Spleen (tissue), 11 donors: Measurements from ENCODE around the gene RAB24. TPM values are rescaled to one million over a fixed set of nuclear protein-coding genes. Genes with fewer than 3 reads are reported as not detected.
"Not testable (repeated sequence)": the region's sequence is repeated elsewhere in the genome, so short reads cannot be mapped to it uniquely, and the experiment has no call there.

Experiments used
- DNase-seq: peaks from one replicate; pipeline ENCODE4 v3.0.0-alpha.2; 2020
- H3K27ac ChIP-seq, 8 donors: fragments of 200-600 bp; sonication (generic) in 7 of 8; 1 replicate in 4 of 8; 2 replicates in 4 of 8; pipeline versions ENCODE4 v1.5.0 to v1.8.0; 2016 to 2021; ENCODE audit warnings: inconsistent platforms in 4 of 8, mild to moderate bottlenecking in 4 of 8, moderate library complexity in 1 of 8
- H3K27me3 ChIP-seq, 7 donors: fragments of 200-600 bp; sonication (generic) in 6 of 7; replicated peaks in 1 of 7; 1 replicate in 4 of 7; 2 replicates in 3 of 7; pipeline versions ENCODE4 v1.5.0 to v1.8.0; 2016 to 2021; ENCODE audit warnings: inconsistent platforms in 3 of 7, mild to moderate bottlenecking in 1 of 7
- H3K36me3 ChIP-seq, 6 donors: fragments of 200-600 bp; sonication (generic) in 5 of 6; 1 replicate in 4 of 6; 2 replicates in 2 of 6; pipeline versions ENCODE4 v1.5.0 to v1.8.0; 2016 to 2021; ENCODE audit warnings: inconsistent platforms in 2 of 6
- H3K4me1 ChIP-seq, 6 donors: fragments of 200-600 bp; sonication (generic) in 5 of 6; 1 replicate in 3 of 6; 2 replicates in 3 of 6; pipeline versions ENCODE4 v1.5.0 to v1.8.0; 2016 to 2021; ENCODE audit warnings: inconsistent platforms in 3 of 6
- H3K4me3 ChIP-seq, 8 donors: fragments of 200-600 bp; sonication (generic) in 7 of 8; 1 replicate in 4 of 8; 2 replicates in 4 of 8; pipeline versions ENCODE4 v1.5.0 to v1.8.0; 2016 to 2021; ENCODE audit warnings: inconsistent platforms in 4 of 8, mild to moderate bottlenecking in 4 of 8, moderate library complexity in 2 of 8
- H3K9me3 ChIP-seq, 8 donors: fragments of 200-600 bp; sonication (generic) in 7 of 8; 1 replicate in 4 of 8; 2 replicates in 4 of 8; pipeline versions ENCODE4 v1.5.0 to v1.8.0; 2016 to 2021; ENCODE audit warnings: inconsistent platforms in 4 of 8
- CTCF ChIP-seq, 11 experiments: fragments of 200-600 bp in 7 of 11; fragments of 450-650 bp in 4 of 11; sonication (generic) in 4 of 11; IDR thresholded peaks in 8 of 11; conservative IDR thresholded peaks in 3 of 11; 1 replicate in 7 of 11; 2 replicates in 4 of 11; pipeline versions ENCODE4 v1.4.0 to v1.8.0; 2016 to 2021; ENCODE audit warnings: antibody characterized with exemption in 11 of 11, inconsistent platforms in 4 of 11, mild to moderate bottlenecking in 1 of 11
- POLR2A ChIP-seq, 3 donors: fragments of 450-650 bp; IDR thresholded peaks; one replicate each; pipeline ENCODE4 v1.5.1; 2017; ENCODE audit warnings: antibody characterized with exemption in 3 of 3, mild to moderate bottlenecking in 1 of 3
- POLR2AphosphoS5 ChIP-seq, 3 donors: sonication (generic); formaldehyde crosslinking; IDR thresholded peaks; one replicate each; pipeline ENCODE4 v1.5.1; 2017; ENCODE audit warnings: antibody characterized with exemption in 3 of 3
- WGBS, 5 donors: extraction: QIAGEN DNeasy Blood & Tissue Kit in 3 of 5; methylation state at CpG; one replicate each; pipeline versions ENCODE4 v1.1.5 to v1.1.7; 2013 to 2018; 5-methylcytosine and 5-hydroxymethylcytosine counted together
- intact Hi-C: fragments of 100-400 bp; cut with DNase I; formaldehyde crosslinking; loops from one replicate; pipeline ENCODE4 v1.15.0; 2023; ENCODE audit warnings: low total_unique reads
- polyA plus RNA-seq, 3 donors: library from polyadenylated mRNA; stranded (reverse); fragments of 200-250 nt; gene quantifications; one replicate each; pipeline ENCODE4 v1.2.1, GENCODE V29; 2013
- total RNA-seq, 7 donors: library from RNA; depleted of rRNA in 3 of 7; stranded (reverse); fragments of >200 nt in 3 of 7; fragmentation: NEBNext Ultra II Directional in 4 of 7; extraction: Animal tissue kit (Norgen Biotek cat#: 25700) in 4 of 7; gene quantifications; one replicate each; pipeline versions ENCODE4 v1.1.0 to v1.2.1, GENCODE V29; 2016 to 2021
- donor health status: healthy with polysubstance abuse.
- donor health status: DM: no; HTN: no; CAD: no; lungs with moderate emphysema.
- donor health status: DM: no; HTN: no; CAD: no.
- donor health status: Bipolar disorder and iron deficiency.
- donor health status: healthy.
- donor health status: DM: no; HTN: no; CAD: no.
- donor health status: DM: yes; HTN: yes; CAD: no.

Gene RAB24
- total and polyA plus RNA-seq, 10 donors, result 52.1 to 181 (median 83.7) TPM

DNA sequence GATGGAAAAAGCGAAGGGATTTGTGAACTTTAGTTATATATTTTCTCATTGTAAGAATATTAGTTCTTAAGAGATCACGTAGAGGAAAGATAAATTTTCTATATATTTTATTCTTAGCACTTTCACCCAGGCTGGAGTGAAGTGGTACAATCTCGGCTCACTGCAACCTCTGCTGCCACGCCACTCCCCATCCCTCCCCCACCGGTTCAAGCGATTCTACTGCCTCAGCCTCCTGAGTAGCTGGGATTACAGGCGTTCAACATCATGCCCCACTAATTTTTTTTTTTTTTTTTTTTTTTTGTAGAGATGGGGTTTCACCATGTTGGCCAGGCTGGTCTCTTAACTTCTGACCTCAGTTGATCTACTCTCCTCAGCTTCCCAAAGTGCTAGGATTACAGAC lies 42.6 kb downstream of the RAB24 start:
- no peaks in the 10 kb centered on the region for H3K9me3 ChIP-seq
- no peak for DNase-seq
- TF ChIP-seq CTCF (IDR thresholded peaks at IDR 0.05 in 8 of 11, conservative IDR thresholded peaks at IDR 0.05 in 3 of 11), result no peak
- no peaks in the 10 kb centered on the region for H3K4me1 ChIP-seq
- H3K27ac ChIP-seq, result no peak overlapping the region
- 94 to 99% (median 96%) methylated on average over 7 of the region's 7 CpGs for WGBS, 5 donors
- H3K27me3 ChIP-seq, result no peaks in the 10 kb centered on the region
- intact Hi-C loops, result no loop called here
- H3K36me3 ChIP-seq, result peaks cover 2 to 100% (median 77%) of the 10 kb centered on the region in 6 donors
- no peak overlapping the region for H3K4me3 ChIP-seq

DNA sequence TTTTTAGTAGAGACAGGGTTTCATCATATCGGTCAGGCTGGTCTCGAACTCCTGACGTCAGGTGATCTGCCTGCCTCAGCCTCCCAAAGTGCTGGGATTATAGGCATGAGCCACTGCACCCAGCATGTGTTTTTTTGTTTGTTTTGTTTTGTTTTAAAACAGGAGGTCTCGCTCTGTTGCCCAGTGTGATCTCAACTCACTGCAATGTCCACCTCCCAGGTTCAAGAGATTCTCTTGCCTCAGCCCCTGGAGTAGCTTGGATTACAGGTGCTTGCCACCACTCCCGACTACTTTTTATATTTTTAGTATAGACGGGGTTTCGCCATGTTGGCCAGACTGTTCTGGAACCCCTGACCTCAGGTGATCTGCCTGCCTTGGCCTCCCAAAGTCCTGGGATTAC lies 44.8 kb downstream of the RAB24 start:
- H3K4me1 ChIP-seq, H3K9me3 ChIP-seq, intact Hi-C loops, H3K27me3 ChIP-seq, DNase-seq, H3K27ac ChIP-seq, H3K4me3 ChIP-seq: not testable (repeated sequence)
- 92 to 99% (median 96%) methylated on average over 7 of the region's 7 CpGs for WGBS, 5 donors
- H3K36me3 ChIP-seq, result peaks cover 2 to 100% (median 83%) of the 10 kb centered on the region in 6 donors

- 63 to 72% (median 70%) methylated on average over 5 of the region's 5 CpGs for WGBS, 5 donors
- H3K36me3 ChIP-seq, result peaks cover 2 to 100% (median 92%) of the 10 kb centered on the region in 6 donors
- no peaks in the 10 kb centered on the region for H3K9me3 ChIP-seq
- H3K27me3 ChIP-seq, result no peaks in the 10 kb centered on the region
- DNase-seq, result no peak
- no peak overlapping the region for H3K4me3 ChIP-seq
- H3K4me1 ChIP-seq, result no peaks in the 10 kb centered on the region
- no peak for TF ChIP-seq POLR2A (IDR thresholded peaks at IDR 0.05)
- no peak for TF ChIP-seq POLR2AphosphoS5 (IDR thresholded peaks at IDR 0.05)
- TF ChIP-seq CTCF (IDR thresholded peaks at IDR 0.05 in 8 of 11, conservative IDR thresholded peaks at IDR 0.05 in 3 of 11), result no peak
- no peak overlapping the region for H3K27ac ChIP-seq
- intact Hi-C loops, result no loop called here
Observed at GRCh38 chr5:177256296-177256695, 47.2 kb downstream of the RAB24 start.

DNA sequence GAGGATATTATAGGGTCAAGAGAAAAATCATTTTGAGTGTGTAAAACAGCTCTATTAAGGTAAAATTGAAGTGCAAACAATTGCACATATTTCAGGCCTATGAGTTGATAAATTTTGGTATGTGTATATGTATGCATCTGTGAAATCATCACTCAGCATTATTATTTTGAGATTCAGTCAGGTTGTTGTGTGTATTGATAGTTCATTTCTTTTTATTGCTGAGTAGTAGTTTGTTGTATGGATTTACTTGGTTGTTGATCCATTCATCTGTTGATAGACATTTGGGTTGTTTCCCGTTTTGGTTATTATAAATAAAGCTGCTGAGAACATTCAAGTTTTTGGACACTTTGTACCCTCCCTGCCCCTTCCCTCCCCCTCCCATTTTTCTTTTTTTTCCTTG lies 50.3 kb downstream of the RAB24 start:
- H3K27me3 ChIP-seq, result no peaks in the 10 kb centered on the region
- intact Hi-C loops, result no loop called here
- H3K4me3 ChIP-seq, result no peak overlapping the region
- 86 to 97% (median 93%) methylated on average over 1 of the region's 1 CpG for WGBS, 5 donors
- DNase-seq, result no peak
- no peaks in the 10 kb centered on the region for H3K4me1 ChIP-seq
- peaks cover 0 to 100% (median 89%) of the 10 kb centered on the region in 6 donors for H3K36me3 ChIP-seq
- TF ChIP-seq CTCF (IDR thresholded peaks at IDR 0.05 in 8 of 11, conservative IDR thresholded peaks at IDR 0.05 in 3 of 11) (no peak), POLR2A (IDR thresholded peaks at IDR 0.05) (no peak), POLR2AphosphoS5 (IDR thresholded peaks at IDR 0.05) (no peak)
- no peaks in the 10 kb centered on the region for H3K9me3 ChIP-seq
- H3K27ac ChIP-seq, result no peak overlapping the region

Other genes starting within 250 kb of the RAB24 start
- 10 to 100 TPM; 10.1 to 41.6 (median 28.9) TPM for gene FGFR4, start 216.8 kb downstream of the RAB24 start, total RNA-seq
- gene FGFR4, start 216.8 kb downstream of the RAB24 start, polyA plus RNA-seq, result 10 to 100 TPM in 2 of 3 donors, 1 to 10 TPM in 1; 5.2 to 23.4 (median 15.4) TPM
- 100 to 1,000 TPM in 2 of 7 donors, 10 to 100 TPM in 5; 65.0 to 130 (median 79.7) TPM for gene NSD1, start 169.9 kb downstream of the RAB24 start, total RNA-seq
- 1 to 10 TPM; 4.1 to 9.7 (median 5.0) TPM for gene NSD1, start 169.9 kb downstream of the RAB24 start, polyA plus RNA-seq
- 100 to 1,000 TPM in 5 of 7 donors, 10 to 100 TPM in 2; 74.5 to 173 (median 106) TPM for gene PRELID1, start 80 bp upstream of the RAB24 start, total RNA-seq
- gene PRELID1, start 80 bp upstream of the RAB24 start, polyA plus RNA-seq, result 100 to 1,000 TPM; 131 to 174 (median 154) TPM
- 10 to 100 TPM; 19.3 to 80.7 (median 26.7) TPM for gene MXD3, start 8.2 kb upstream of the RAB24 start, total RNA-seq
- gene MXD3, start 8.2 kb upstream of the RAB24 start, polyA plus RNA-seq, result 10 to 100 TPM; 25.9 to 32.5 (median 26.2) TPM
- gene LMAN2, start 47.9 kb upstream of the RAB24 start, total RNA-seq, result 100 to 1,000 TPM in 4 of 7 donors, 10 to 100 TPM in 3; 92.4 to 211 (median 109) TPM
- 10 to 100 TPM; 50.1 to 96.6 (median 72.5) TPM for gene LMAN2, start 47.9 kb upstream of the RAB24 start, polyA plus RNA-seq
- gene RGS14, start 54.2 kb upstream of the RAB24 start, total RNA-seq, result 100 to 1,000 TPM in 1 of 7 donors, 10 to 100 TPM in 6; 61.5 to 111 (median 77.1) TPM
- gene RGS14, start 54.2 kb upstream of the RAB24 start, polyA plus RNA-seq, result 10 to 100 TPM; 45.3 to 95.9 (median 61.6) TPM
- under 1 TPM in 5 of 7 donors, not detected in 2; 0.13 to 0.77 (median 0.19) TPM for gene SLC34A1, start 80.7 kb upstream of the RAB24 start, total RNA-seq
- gene SLC34A1, start 80.7 kb upstream of the RAB24 start, polyA plus RNA-seq, result under 1 TPM in 2 of 3 donors, not detected in 1; 0.02 to 0.06 TPM
- not detected for gene PFN3, start 96.9 kb upstream of the RAB24 start, total RNA-seq
- not detected for gene PFN3, start 96.9 kb upstream of the RAB24 start, polyA plus RNA-seq
- gene F12, start 105.8 kb upstream of the RAB24 start, total RNA-seq, result 1 to 10 TPM in 3 of 7 donors, under 1 TPM in 4; 0.60 to 1.7 (median 0.94) TPM
- 1 to 10 TPM; 1.1 to 2.3 (median 1.3) TPM for gene F12, start 105.8 kb upstream of the RAB24 start, polyA plus RNA-seq
- gene GRK6, start 123.0 kb upstream of the RAB24 start, total RNA-seq, result 100 to 1,000 TPM; 114 to 170 (median 149) TPM
- gene GRK6, start 123.0 kb upstream of the RAB24 start, polyA plus RNA-seq, result 10 to 100 TPM; 45.7 to 75.9 (median 55.3) TPM
- 1 to 10 TPM in 6 of 7 donors, not detected in 1; 2.6 to 5.3 (median 4.7) TPM for gene PRR7, start 143.1 kb upstream of the RAB24 start, total RNA-seq
- gene PRR7, start 143.1 kb upstream of the RAB24 start, polyA plus RNA-seq, result 1 to 10 TPM; 1.7 to 5.7 (median 3.9) TPM
- gene DBN1, start 169.9 kb upstream of the RAB24 start, total RNA-seq, result 10 to 100 TPM; 13.0 to 26.5 (median 17.6) TPM
- gene DBN1, start 169.9 kb upstream of the RAB24 start, polyA plus RNA-seq, result 10 to 100 TPM in 1 of 3 donors, 1 to 10 TPM in 2; 6.8 to 16.3 (median 7.6) TPM
- 100 to 1,000 TPM in 3 of 7 donors, 10 to 100 TPM in 4; 44.8 to 220 (median 86.4) TPM for gene PDLIM7, start 193.9 kb upstream of the RAB24 start, total RNA-seq
- 100 to 1,000 TPM in 1 of 3 donors, 10 to 100 TPM in 2; 42.5 to 125 (median 59.2) TPM for gene PDLIM7, start 193.9 kb upstream of the RAB24 start, polyA plus RNA-seq
- 100 to 1,000 TPM; 111 to 231 (median 149) TPM for gene DOK3, start 206.1 kb upstream of the RAB24 start, total RNA-seq
- 100 to 1,000 TPM in 1 of 3 donors, 10 to 100 TPM in 2; 69.9 to 144 (median 98.4) TPM for gene DOK3, start 206.1 kb upstream of the RAB24 start, polyA plus RNA-seq
- gene DDX41, start 213.2 kb upstream of the RAB24 start, total RNA-seq, result 100 to 1,000 TPM in 2 of 7 donors, 10 to 100 TPM in 5; 68.9 to 126 (median 91.8) TPM
- gene DDX41, start 213.2 kb upstream of the RAB24 start, polyA plus RNA-seq, result 10 to 100 TPM; 68.9 to 99.4 (median 92.9) TPM